OCI-LY7 (cell line): ENCODE results near the gene PTBP3. TPM values are rescaled to one million over a fixed set of nuclear protein-coding genes. Genes with fewer than 3 reads are reported as not detected.
"Not testable (repeated sequence)": the region's sequence is repeated elsewhere in the genome, so short reads cannot be mapped to it uniquely, and the experiment has no call there.

Experiments
- BruUV-seq: library from RNA; stranded (reverse); fragments of 400-500 nt; replicated peaks from 2 replicates; lab custom pipeline; 2021; lab: Mats Ljungman, UMichigan
- CTCF ChIA-PET: fragments of 300-600 bp; sonication (Branson Sonifier 250); formaldehyde crosslinking; loops from one replicate; lab custom pipeline; 2022; ENCODE audit warnings: antibody characterized with exemption; ENCODE audit not compliant: unreplicated experiment; lab: Charles Lee
- POLR2A ChIA-PET: fragments of 300-600 bp; sonication (Branson Sonifier 250); formaldehyde crosslinking; loops from one replicate; lab custom pipeline; 2022; ENCODE audit warnings: antibody characterized with exemption; lab: Charles Lee
- DNase-seq: peaks from one replicate; pipeline ENCODE4 v3.0.0-alpha.2; 2015; ENCODE audit warnings: low spot score
- H2AFZ ChIP-seq: fragments of 200-600 bp; sonication (generic), shearing (Covaris generic); 2 replicates; pipeline ENCODE4 v1.6.1; 2014; ENCODE audit warnings: mild to moderate bottlenecking, antibody characterized with exemption, low read length, moderate library complexity
- H3K27ac ChIP-seq: fragments of 200-600 bp; sonication (generic); 2 replicates; pipeline ENCODE4 v1.5.1; 2014; ENCODE audit warnings: mixed run types, low read depth, mild to moderate bottlenecking, moderate library complexity, low read length, inconsistent platforms; ENCODE audit not compliant: poor library complexity, severe bottlenecking
- H3K36me3 ChIP-seq: fragments of 200-600 bp; sonication (generic); 2 replicates; pipeline ENCODE4 v1.6.1; 2014; ENCODE audit warnings: mild to moderate bottlenecking, antibody characterized with exemption, low read length, moderate library complexity, mixed read lengths; ENCODE audit not compliant: insufficient read depth
- H3K4me1 ChIP-seq: fragments of 200-600 bp; sonication (generic); 2 replicates; pipeline ENCODE4 v1.5.1; 2014; ENCODE audit warnings: mild to moderate bottlenecking, low read length; ENCODE audit not compliant: insufficient read depth, poor library complexity, severe bottlenecking
- H3K4me2 ChIP-seq: fragments of 200-600 bp; sonication (generic); 2 replicates; pipeline ENCODE4 v1.6.1; 2014; ENCODE audit warnings: mild to moderate bottlenecking, low read length
- H3K4me3 ChIP-seq: fragments of 200-600 bp; sonication (generic); 2 replicates; pipeline ENCODE4 v1.5.1; 2014; ENCODE audit warnings: mild to moderate bottlenecking, low read depth, low read length; ENCODE audit not compliant: poor library complexity, severe bottlenecking
- H3K79me2 ChIP-seq: fragments of 200-600 bp; sonication (generic); 2 replicates; pipeline ENCODE4 v1.6.1; 2016; ENCODE audit warnings: low read depth, mild to moderate bottlenecking, low read length, moderate library complexity, mixed read lengths; ENCODE audit not compliant: insufficient read depth
- H3K9me2 ChIP-seq: fragments of 200-600 bp; sonication (generic); 2 replicates; pipeline ENCODE4 v1.6.1; 2016; ENCODE audit warnings: mild to moderate bottlenecking, low read length, mixed read lengths; ENCODE audit not compliant: insufficient read depth
- H3K9me3 ChIP-seq: fragments of 200-600 bp; sonication (generic); 2 replicates; pipeline ENCODE4 v1.6.1; 2014; ENCODE audit warnings: mild to moderate bottlenecking, mixed run types, low read length, mixed read lengths
- H4K20me1 ChIP-seq: fragments of 200-600 bp; sonication (generic); 2 replicates; pipeline ENCODE4 v1.6.1; 2014; ENCODE audit warnings: mild to moderate bottlenecking, antibody characterized with exemption, low read length, moderate library complexity, mixed read lengths; ENCODE audit not compliant: insufficient read depth
- CTCF ChIP-seq: fragments of 200-600 bp; sonication (generic); conservative IDR thresholded peaks from 2 replicates; pipeline ENCODE4 v1.5.1; 2014; ENCODE audit warnings: mild to moderate bottlenecking, antibody characterized with exemption, low read length, moderate library complexity, mixed read lengths
- EZH2phosphoT487 ChIP-seq: fragments of 200-600 bp; sonication (generic); IDR thresholded peaks from 2 replicates; pipeline ENCODE4 v1.6.1; 2018; ENCODE audit warnings: low read depth, borderline replicate concordance, mild to moderate bottlenecking, mixed run types, antibody characterized with exemption, low read length, moderate library complexity, mixed read lengths
- intact Hi-C: fragments of 100-400 bp; cut with micrococcal nuclease; formaldehyde crosslinking; loops from one replicate; pipeline ENCODE4 v1.10.0; 2022; ENCODE audit not compliant: unreplicated experiment
- total RNA-seq, 2 experiments: library from RNA; depleted of rRNA in 1 of 2; stranded (reverse); fragments of >200 nt in 1 of 2; shearing (Covaris generic) in 1 of 2; gene quantifications; 2 replicates each; pipeline ENCODE4 v1.2.3, GENCODE V29; 2014 to 2022

Gene PTBP3
- total RNA-seq, 2 experiments from 2014 or later = 38.1 to 98.2 TPM

- TF ChIP-seq EZH2phosphoT487 = no peak
- TF ChIP-seq CTCF = no peak
- Histone ChIP-seq H3K9me3 (no peaks in the 10 kb centered on the region), H3K4me3 (no peak overlapping the region), H3K9me2 (no peaks in the 10 kb centered on the region), H4K20me1 (no peaks in the 10 kb centered on the region), H3K36me3 (peaks cover 52% of the 10 kb centered on the region), H3K79me2 (no peaks in the 10 kb centered on the region), H3K4me2 (no peak overlapping the region), H2AFZ (no peak overlapping the region), H3K27ac (no peak overlapping the region), H3K4me1 (no peaks in the 10 kb centered on the region)
- BruUV-seq = no TSS peak
- ChIA-PET CTCF (no interaction called here), POLR2A (no interaction called here)
- intact Hi-C loops = no loop called here
- DNase-seq = no peak
These were observed 65.0 kb downstream of the PTBP3 start for GRCh38 chr9:112268413-112268812.

GRCh38 chr9:112267086-112267485 is 66.3 kb downstream of the PTBP3 start:
- peaks cover 53% of the 10 kb centered on the region for H3K36me3 ChIP-seq
- H3K4me3 ChIP-seq, intact Hi-C loops, DNase-seq, BruUV-seq, H3K9me3 ChIP-seq, H3K9me2 ChIP-seq, H3K4me1 ChIP-seq, H2AFZ ChIP-seq, H3K27ac ChIP-seq, CTCF ChIA-PET, H3K4me2 ChIP-seq, H4K20me1 ChIP-seq, H3K79me2 ChIP-seq: not testable (repeated sequence)
- POLR2A ChIA-PET = interaction anchor here (0.6 to 0.8 kb wide), 3 partner anchors 35 to 480 kb away, joined by 3 to 6 read pairs (median 4); no protein-coding TSS in a partner anchor

- DNase-seq = no peak
- CTCF ChIA-PET = no interaction called here
- Histone ChIP-seq H3K27ac (no peak overlapping the region), H3K9me2 (no peaks in the 10 kb centered on the region), H3K4me1 (no peaks in the 10 kb centered on the region), H3K4me2 (no peak overlapping the region), H3K79me2 (no peaks in the 10 kb centered on the region), H4K20me1 (no peaks in the 10 kb centered on the region), H3K36me3 (peaks cover 61% of the 10 kb centered on the region), H3K4me3 (no peak overlapping the region), H2AFZ (no peak overlapping the region), H3K9me3 (no peaks in the 10 kb centered on the region)
- intact Hi-C loops = no loop called here
- no TSS peak for BruUV-seq
- TF ChIP-seq CTCF = no peak
- no peak for TF ChIP-seq EZH2phosphoT487
- POLR2A ChIA-PET = no interaction called here
These were observed 68.0 kb downstream of the PTBP3 start for GRCh38 chr9:112265391-112265790.
